Activated naive CD4-positive, alpha-beta T cell treated with anti-CD3 and anti-CD28 coated beads, Interleukin-2, amount 10 ng/mL, durations not matched to agents 7 days and 5 days (primary cell): ENCODE results near the gene CKMT1B.
"Not testable (repeated sequence)": the region's sequence is repeated elsewhere in the genome, so short reads cannot be mapped to it uniquely, and the experiment has no call there.

Experiments
- CTCF ChIA-PET: fragments of 350-600 bp; sonication (Branson Sonifier 250); formaldehyde crosslinking; loops from one replicate; lab custom pipeline; 2021; ENCODE audit warnings: antibody characterized with exemption; lab: Charles Lee
- DNase-seq: peaks from one replicate; pipeline ENCODE4 v3.0.0-alpha.2; 2020
- H3K27ac Mint-ChIP-seq: one replicate; pipeline ENCODE4 v1.8.0; 2021; ENCODE audit warnings: mild to moderate bottlenecking, moderate library complexity, mixed read lengths
- H3K27me3 Mint-ChIP-seq: one replicate; pipeline ENCODE4 v1.8.0; 2021; ENCODE audit warnings: mild to moderate bottlenecking, mixed read lengths
- H3K36me3 Mint-ChIP-seq: one replicate; pipeline ENCODE4 v1.8.0; 2021; ENCODE audit warnings: mixed read lengths
- H3K4me1 Mint-ChIP-seq: one replicate; pipeline ENCODE4 v1.8.0; 2021; ENCODE audit warnings: mixed read lengths
- H3K4me3 Mint-ChIP-seq: one replicate; pipeline ENCODE4 v1.8.0; 2021; ENCODE audit warnings: mild to moderate bottlenecking, moderate library complexity, mixed read lengths
- H3K9me3 Mint-ChIP-seq: one replicate; pipeline ENCODE4 v1.8.0; 2021; ENCODE audit warnings: mixed read lengths

CKMT1B gene

DNA sequence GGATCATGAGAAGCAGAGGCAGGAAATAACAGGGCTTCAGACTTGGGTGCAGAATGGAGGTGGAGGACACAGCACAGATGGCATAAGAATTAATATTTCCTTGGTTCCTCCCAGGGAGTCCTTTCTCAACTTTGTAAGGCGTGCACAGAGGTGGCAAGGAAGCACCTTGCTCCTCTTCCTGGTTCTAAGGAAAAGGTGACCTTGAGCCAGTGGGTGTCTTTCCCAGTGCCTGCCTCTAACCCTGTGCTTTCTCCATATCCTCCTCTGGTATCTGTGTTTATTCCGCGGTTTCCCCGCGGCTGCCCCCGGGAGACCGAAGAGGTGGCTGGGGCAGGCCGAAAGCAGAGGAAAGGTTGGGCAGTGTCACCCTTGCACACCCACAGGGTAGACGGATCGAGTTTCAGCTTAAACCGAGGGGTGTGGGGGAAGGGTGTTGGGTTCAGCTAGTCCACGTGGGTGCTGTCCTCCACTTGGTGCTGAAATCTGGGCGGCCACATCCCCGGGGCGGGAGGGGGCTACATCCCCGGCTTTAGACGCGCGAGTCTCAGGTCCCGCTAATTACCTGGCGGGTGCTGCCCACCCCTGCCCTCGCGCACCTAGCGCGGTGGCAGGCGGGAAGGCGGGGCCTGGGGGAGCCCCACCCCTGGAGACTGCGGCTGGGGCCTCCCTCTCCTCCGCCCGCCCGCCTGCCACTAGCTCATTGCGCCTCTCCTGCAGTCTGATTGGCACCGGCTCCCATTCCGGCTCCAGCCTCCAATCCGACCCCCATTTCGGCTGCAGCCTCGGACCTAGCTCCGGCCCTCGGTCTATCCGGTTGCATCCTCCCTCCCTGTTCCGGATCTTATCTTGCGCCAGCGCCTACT lies at the start of gene CKMT1B:
Gene CKMT1B, plus strand, starts transcription at position 700 of the 863 bp plus-strand sequence. CDS start 192 bp downstream, outside the sequence.
- H3K4me1 Mint-ChIP-seq, H3K9me3 Mint-ChIP-seq, H3K36me3 Mint-ChIP-seq, H3K4me3 Mint-ChIP-seq, H3K27ac Mint-ChIP-seq, CTCF ChIA-PET, DNase-seq: not testable (repeated sequence)
- H3K27me3 Mint-ChIP-seq = peaks cover 12% of the 10 kb centered on the region

DNA sequence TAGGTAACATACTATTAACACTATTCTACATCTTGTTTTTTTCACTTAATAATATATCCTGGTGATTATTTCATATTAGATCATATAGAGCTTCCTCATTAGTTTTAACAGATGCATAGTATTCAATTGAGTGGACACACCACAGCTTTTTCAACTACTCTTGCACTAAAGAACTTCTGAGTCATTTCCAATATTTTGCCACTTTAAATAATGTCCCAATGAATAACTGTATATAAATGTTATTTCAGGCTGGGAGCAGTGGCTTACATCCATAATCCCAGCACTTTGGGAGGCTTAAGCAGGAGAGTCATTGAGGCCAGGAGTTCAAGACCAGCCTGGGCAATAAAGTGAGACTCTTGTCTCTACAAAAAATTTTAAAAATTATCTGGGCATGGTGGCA lies 49.6 kb upstream of the CKMT1B start:
- Mint-ChIP-seq H3K27me3 (no peaks in the 10 kb centered on the region), H3K27ac (no peak overlapping the region), H3K4me3 (no peak overlapping the region), H3K9me3 (no peaks in the 10 kb centered on the region), H3K4me1 (peaks cover 5% of the 10 kb centered on the region), H3K36me3 (no peaks in the 10 kb centered on the region)
- no peak for DNase-seq
- CTCF ChIA-PET = no interaction called here

DNA sequence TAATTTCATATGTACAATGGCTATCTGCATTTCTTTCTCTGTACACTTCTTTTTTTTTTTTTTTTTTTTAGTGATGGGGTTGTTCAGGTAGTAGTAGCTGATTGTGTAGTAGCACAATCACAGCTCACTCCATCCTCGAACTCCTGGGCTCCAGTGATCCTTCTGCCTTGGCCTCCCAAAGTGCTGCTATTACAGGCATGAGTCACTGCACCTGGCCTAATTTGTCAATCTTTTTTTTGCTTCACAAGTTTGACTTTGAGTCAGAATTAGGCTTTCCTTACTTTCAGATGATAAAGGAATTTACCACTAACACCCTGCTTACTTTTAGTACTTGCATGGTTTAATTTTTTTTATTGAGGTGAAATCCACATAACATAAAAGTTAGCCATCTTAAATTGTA lies 48.4 kb upstream of the CKMT1B start:
- DNase-seq = no peak
- no peak overlapping the region for H3K4me3 Mint-ChIP-seq
- no peaks in the 10 kb centered on the region for H3K36me3 Mint-ChIP-seq
- CTCF ChIA-PET = no interaction called here
- no peak overlapping the region for H3K27ac Mint-ChIP-seq
- no peaks in the 10 kb centered on the region for H3K9me3 Mint-ChIP-seq
- H3K4me1 Mint-ChIP-seq = peaks cover 5% of the 10 kb centered on the region
- H3K27me3 Mint-ChIP-seq = no peaks in the 10 kb centered on the region

DNA sequence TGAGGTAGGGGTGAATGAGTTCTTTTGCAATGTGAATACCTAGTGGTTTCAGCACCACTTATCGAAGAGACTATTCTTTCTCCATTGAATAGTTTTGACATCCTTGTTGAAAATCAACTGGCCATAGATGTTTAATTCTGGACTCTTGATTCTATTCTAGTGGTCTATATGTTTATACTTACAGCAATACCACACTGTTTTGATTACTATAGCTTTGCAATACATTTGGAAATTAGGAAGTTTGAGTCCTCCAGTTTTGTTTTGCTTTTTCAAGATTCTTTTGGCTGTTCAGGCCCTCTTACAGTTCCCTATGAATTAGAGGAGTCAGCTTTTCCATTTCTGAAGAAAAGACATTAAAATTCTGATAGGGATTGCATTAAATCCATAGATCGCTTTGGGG lies 46.3 kb upstream of the CKMT1B start:
- CTCF ChIA-PET = no interaction called here
- Mint-ChIP-seq H3K4me1 (no peaks in the 10 kb centered on the region), H3K27ac (no peak overlapping the region)

DNA sequence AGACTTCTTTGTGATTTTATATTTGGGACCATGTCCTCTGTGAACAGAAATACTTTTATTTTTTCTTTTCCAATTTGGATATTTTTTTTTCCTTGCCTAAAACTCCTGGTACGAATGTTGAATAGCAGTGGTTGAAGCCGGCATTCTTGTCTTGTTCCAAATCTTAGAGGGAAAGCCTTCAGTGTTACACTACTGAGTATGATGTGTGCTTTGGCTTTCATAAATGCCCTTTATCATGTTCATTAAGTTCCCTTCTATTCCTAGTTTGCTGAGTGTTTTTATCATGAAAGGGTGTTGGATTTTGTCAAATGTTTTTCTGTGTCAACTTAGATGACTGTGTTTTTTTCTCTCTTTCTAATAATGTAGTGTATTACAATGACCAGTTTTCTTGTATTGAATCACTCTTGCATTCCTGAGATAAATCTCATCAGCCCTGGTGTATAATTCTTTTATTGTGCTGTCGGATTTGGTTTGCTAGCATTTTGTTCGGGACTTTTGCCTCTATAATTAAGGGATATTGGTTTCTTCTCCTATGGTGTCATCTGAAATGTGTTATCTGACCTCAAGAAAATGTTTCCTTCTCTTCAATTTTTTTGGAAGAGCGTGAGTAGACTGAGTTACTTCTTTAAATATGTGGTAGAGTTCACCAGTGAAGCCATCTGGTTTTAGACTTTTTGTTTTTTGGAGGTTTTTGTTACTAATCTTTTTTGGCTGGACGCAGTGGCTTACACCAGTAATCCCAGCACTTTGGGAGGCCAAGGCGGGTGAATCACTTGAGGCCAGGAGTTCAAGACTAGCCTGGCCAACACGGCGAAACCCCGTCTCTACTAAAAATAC lies 43.1 kb upstream of the CKMT1B start:
- CTCF ChIA-PET = no interaction called here
- Mint-ChIP-seq H3K4me3 (no peak overlapping the region), H3K9me3 (no peaks in the 10 kb centered on the region), H3K36me3 (no peaks in the 10 kb centered on the region), H3K27ac (no peak overlapping the region), H3K27me3 (no peaks in the 10 kb centered on the region), H3K4me1 (no peaks in the 10 kb centered on the region)
- DNase-seq = no peak

More for the DNA sequence above, 46.3 kb upstream of the CKMT1B start:
- no peaks in the 10 kb centered on the region for H3K27me3 Mint-ChIP-seq
- H3K36me3 Mint-ChIP-seq = no peaks in the 10 kb centered on the region
- DNase-seq = no peak
- no peaks in the 10 kb centered on the region for H3K9me3 Mint-ChIP-seq
- no peak overlapping the region for H3K4me3 Mint-ChIP-seq

DNA sequence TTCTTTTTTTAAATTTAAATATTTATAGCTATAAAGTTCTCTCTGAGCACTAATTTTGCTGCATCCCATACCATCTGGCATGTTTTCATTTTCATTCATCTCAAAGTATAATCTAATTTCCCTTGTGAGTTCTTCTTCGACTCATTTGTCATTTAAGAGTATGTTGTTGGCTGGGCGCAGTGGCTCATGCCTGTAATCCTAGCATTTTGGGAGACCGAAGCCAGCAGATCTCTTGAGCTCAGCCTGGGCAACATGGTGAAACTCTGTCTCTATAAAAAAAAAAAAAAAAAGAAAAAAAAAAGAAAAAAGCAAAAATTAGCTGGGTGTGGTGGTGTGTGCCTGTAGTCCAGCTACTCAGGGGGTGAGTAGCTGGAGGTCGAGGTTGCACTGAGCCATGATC lies 41.6 kb upstream of the CKMT1B start:
- CTCF ChIA-PET = no interaction called here
- H3K27me3 Mint-ChIP-seq = no peaks in the 10 kb centered on the region
- DNase-seq = no peak
- H3K4me1 Mint-ChIP-seq = no peaks in the 10 kb centered on the region
- no peaks in the 10 kb centered on the region for H3K9me3 Mint-ChIP-seq
- no peaks in the 10 kb centered on the region for H3K36me3 Mint-ChIP-seq
- no peak overlapping the region for H3K4me3 Mint-ChIP-seq
- H3K27ac Mint-ChIP-seq = no peak overlapping the region

DNA sequence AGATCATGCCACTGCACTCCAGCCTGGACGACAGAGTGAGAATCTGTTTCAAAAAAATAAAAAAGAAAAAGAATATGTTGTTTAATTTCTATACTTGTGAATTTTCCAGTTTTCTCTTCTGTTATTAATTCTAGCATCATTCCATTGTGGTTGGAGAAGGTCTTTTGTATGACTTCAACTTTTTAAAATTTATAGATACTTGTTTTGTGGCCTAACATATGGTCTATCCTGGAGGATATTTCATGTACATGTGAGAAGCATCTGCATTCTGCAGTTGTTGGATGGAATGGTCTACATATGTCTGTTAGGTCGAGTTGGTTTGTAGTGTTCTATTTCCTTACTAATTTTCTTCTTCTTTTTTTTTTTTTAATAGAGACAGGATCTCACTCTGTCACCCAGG lies 40.8 kb upstream of the CKMT1B start:
- CTCF ChIA-PET = no interaction called here
- H3K4me3 Mint-ChIP-seq = no peak overlapping the region
- no peaks in the 10 kb centered on the region for H3K36me3 Mint-ChIP-seq
- H3K9me3 Mint-ChIP-seq = no peaks in the 10 kb centered on the region
- no peak overlapping the region for H3K27ac Mint-ChIP-seq
- no peak for DNase-seq
- H3K27me3 Mint-ChIP-seq = no peaks in the 10 kb centered on the region
- no peaks in the 10 kb centered on the region for H3K4me1 Mint-ChIP-seq

DNA sequence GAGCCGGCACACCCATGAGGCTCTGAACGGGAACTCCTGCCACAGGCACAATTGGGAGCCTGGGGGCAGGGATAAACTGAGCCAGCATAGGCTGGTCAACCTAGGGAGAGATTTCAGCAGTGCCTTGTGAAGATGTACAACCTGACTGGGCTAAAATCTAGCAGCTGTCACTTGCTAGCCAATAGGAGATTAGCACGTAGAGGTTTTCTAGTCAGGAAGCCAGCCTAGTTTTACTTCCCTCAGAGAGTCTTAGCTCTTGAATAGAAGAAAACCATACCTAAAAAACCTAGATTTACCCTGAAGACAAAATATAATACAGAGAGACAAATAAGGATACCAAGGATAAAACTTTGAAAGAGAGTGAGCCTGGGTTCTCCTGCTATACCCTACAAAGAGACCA lies 31.1 kb upstream of the CKMT1B start:
- H3K9me3 Mint-ChIP-seq, CTCF ChIA-PET, DNase-seq, H3K36me3 Mint-ChIP-seq, H3K27me3 Mint-ChIP-seq, H3K4me1 Mint-ChIP-seq, H3K27ac Mint-ChIP-seq, H3K4me3 Mint-ChIP-seq: not testable (repeated sequence)

DNA sequence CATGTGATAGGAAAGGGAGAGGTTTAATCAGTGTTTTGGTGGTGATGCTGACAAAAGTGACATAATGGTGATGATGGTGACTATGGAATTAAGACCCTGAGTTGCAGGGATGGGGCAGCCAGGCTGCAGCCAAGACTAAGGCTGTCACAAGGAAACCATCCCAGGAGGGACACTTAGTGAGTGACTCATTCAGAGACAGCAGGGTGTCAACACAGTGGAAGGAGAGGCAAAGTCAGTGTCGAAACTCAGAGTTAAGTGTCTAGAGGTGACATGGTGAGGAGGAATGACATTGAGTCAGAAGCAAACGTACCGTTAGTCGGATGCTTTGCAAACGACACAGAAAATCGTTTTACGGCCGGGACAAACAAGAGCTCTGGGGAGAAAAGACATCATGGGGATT lies 30.0 kb upstream of the CKMT1B start:
- H3K4me3 Mint-ChIP-seq, H3K36me3 Mint-ChIP-seq, H3K27me3 Mint-ChIP-seq, H3K9me3 Mint-ChIP-seq, DNase-seq, H3K4me1 Mint-ChIP-seq, H3K27ac Mint-ChIP-seq, CTCF ChIA-PET: not testable (repeated sequence)

DNA sequence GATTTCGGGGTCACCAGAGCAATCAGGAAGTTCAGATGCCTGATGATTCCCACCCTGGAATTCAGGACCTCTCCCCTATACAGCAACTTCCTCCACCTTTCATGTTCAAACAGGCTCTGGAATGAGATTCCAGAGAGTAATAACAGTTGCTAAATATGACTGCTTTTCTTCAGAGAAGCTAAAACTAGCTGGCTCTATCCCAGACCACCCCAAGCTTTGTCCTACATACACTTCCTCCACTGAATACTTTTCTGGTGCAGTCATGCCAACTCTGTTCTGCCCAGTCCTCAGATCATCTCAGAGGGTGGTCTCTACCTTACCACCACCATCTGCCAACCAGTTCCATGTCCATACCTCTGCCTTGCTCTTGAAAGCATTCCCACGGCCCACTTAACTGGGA lies 27.2 kb upstream of the CKMT1B start:
- H3K27me3 Mint-ChIP-seq, H3K4me3 Mint-ChIP-seq, CTCF ChIA-PET, H3K27ac Mint-ChIP-seq, H3K4me1 Mint-ChIP-seq, DNase-seq, H3K36me3 Mint-ChIP-seq, H3K9me3 Mint-ChIP-seq: not testable (repeated sequence)

DNA sequence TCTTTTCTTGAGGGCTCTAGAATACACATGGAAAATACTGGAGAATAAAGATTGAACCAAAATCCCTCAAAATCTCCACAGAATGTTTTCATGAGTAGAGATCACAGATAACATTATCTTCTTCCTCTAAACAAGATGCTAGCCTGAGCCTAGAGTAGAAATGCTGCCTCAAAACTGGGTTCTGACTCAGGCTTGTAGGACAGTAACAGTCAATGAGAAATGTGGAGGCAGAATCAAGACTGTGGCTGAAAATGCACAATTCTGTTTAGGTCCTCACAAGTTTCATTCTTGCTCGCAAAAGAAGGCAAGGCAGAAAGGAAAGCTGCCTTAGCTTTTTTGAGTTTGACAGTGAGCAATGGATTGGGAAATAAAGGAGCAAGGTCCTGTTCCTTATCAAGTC lies 19.2 kb upstream of the CKMT1B start:
- H3K9me3 Mint-ChIP-seq, H3K27me3 Mint-ChIP-seq, H3K36me3 Mint-ChIP-seq, DNase-seq, CTCF ChIA-PET, H3K27ac Mint-ChIP-seq, H3K4me3 Mint-ChIP-seq, H3K4me1 Mint-ChIP-seq: not testable (repeated sequence)

DNA sequence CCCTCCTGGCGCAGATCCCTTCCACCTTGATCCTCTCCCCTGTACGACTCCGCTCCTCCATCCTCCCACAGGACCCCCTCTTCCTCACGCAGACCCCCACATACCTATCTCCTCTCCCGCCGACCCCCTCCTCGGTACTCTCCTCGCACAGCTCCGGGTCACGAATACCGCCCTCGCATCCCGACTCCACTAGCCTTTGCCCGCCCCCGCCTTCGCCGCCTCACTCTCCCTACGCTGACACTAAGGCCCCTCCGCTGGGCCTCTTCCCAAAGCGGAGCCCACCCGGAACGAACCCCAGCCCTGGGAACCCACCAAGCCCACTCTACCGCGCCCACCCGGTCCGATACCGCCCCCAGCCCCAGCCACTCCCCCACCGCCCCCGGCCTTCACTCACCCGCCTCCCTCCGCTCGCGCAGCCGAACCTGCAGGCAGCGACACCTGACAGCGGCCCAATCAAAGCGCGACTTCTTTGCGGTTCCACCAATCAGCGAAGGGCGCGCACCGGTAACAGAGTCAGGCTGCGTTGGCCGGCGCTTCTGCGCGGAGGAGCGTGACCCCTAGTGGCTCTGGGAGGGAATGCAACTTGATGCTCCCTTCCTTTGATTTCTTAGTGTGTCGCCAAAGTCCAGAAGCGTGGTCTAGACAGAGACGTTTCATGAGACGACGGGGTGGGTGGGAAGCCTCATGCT lies 3.9 kb upstream of the CKMT1B start, which contains the start of gene PPIP5K1:
Gene PPIP5K1, minus strand, starts transcription at position 431 of the 689 bp plus-strand sequence. CDS start 5,704 bp downstream, outside the sequence.
- H3K27ac Mint-ChIP-seq, H3K27me3 Mint-ChIP-seq, H3K36me3 Mint-ChIP-seq, H3K9me3 Mint-ChIP-seq, CTCF ChIA-PET, DNase-seq, H3K4me1 Mint-ChIP-seq, H3K4me3 Mint-ChIP-seq: not testable (repeated sequence)

DNA sequence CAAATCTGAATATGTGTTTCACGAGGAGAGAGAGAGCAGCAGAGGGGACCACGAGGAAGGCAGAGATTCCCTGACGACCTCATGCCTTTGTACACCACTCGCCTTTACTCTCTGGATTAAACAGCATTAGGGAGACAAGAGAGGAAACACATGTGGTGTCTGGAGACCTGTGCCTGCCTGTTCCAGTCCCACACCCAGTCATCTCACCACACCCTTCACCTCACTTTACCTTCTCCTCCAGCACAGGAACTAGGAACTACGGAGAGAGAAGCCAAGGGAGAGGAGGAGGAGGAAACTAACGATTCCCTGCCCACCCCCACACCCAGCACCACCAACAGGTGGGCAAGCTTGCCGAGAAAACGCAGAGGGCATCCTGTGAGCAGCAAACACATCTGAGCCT lies 986 bp upstream of the CKMT1B start:
- DNase-seq, H3K27me3 Mint-ChIP-seq, H3K9me3 Mint-ChIP-seq, H3K4me3 Mint-ChIP-seq, H3K4me1 Mint-ChIP-seq, CTCF ChIA-PET, H3K36me3 Mint-ChIP-seq, H3K27ac Mint-ChIP-seq: not testable (repeated sequence)

DNA sequence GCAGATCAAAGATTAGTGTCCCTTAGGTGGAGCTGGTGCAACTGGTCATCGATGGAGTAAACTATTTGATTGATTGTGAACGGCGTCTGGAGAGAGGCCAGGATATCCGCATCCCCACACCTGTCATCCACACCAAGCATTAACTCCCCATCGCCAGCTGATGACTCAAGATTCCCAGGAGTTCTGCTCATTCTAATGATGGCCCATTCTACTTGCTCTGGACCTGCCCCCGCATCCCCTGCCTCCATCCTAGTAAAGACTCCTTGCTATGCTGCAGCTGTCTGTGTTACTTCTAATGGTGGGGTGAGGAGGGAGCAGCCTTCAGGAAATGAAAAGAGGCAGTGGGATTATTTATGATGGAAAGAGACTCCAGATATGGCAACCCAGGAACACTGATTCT lies 5.3 kb downstream of the CKMT1B start:
- not testable (repeated sequence) for DNase-seq, H3K4me1 Mint-ChIP-seq

More for the DNA sequence above, 5.3 kb downstream of the CKMT1B start:
- H3K36me3 Mint-ChIP-seq, H3K4me3 Mint-ChIP-seq, H3K27ac Mint-ChIP-seq, H3K9me3 Mint-ChIP-seq, CTCF ChIA-PET: not testable (repeated sequence)
- H3K27me3 Mint-ChIP-seq = peaks cover 22% of the 10 kb centered on the region
